ENCODE results near the gene LYRM4. TPM values are rescaled to one million over a fixed set of nuclear protein-coding genes. Genes with fewer than 3 reads are reported as not detected.

LYRM4 gene
- total RNA-seq, 4 donors from 2014 or later: 16.9 to 20.9 (median 18.4) TPM

DNA sequence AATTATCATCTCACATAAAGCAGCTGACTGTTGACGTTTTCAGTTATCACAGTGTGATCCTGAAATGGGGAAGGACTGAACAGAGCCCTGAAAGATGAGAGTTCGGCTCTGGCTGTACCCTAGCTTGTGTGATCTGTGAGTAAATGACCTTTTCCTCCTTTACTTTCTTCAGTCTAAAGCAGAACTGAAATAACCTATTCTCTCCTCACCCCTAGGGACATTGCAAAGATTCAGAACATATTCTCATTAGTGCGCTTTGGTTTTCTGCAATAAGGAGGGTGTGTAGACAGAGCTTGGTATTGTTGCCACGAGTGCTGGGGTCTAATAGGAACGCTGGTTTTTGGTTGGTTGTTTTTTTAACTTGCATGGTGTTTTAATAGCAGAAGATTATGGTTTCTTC is 17.3 kb upstream of the LYRM4 start:
- Histone ChIP-seq H3K4me3 (no peak overlapping the region), H3K4me1 (no peaks in the 10 kb centered on the region), H3K27me3 (no peaks in the 10 kb centered on the region), H3K36me3 (no peaks in the 10 kb centered on the region), H3K9me3 (no peaks in the 10 kb centered on the region), H3K27ac (replicated peaks in 1 of 4) (no peak overlapping the region)
- intact Hi-C loops (cut with DNase I): no loop called here
- no peak for DNase-seq (ENCODE audit: extremely low spot score)
- TF ChIP-seq POLR2AphosphoS5 (IDR thresholded peaks at IDR 0.05) (no peak), EP300 (IDR thresholded peaks at IDR 0.05) (no peak), POLR2A (IDR thresholded peaks at IDR 0.05; ENCODE audit: low read depth) (no peak)
- TF ChIP-seq, protein P1, sequence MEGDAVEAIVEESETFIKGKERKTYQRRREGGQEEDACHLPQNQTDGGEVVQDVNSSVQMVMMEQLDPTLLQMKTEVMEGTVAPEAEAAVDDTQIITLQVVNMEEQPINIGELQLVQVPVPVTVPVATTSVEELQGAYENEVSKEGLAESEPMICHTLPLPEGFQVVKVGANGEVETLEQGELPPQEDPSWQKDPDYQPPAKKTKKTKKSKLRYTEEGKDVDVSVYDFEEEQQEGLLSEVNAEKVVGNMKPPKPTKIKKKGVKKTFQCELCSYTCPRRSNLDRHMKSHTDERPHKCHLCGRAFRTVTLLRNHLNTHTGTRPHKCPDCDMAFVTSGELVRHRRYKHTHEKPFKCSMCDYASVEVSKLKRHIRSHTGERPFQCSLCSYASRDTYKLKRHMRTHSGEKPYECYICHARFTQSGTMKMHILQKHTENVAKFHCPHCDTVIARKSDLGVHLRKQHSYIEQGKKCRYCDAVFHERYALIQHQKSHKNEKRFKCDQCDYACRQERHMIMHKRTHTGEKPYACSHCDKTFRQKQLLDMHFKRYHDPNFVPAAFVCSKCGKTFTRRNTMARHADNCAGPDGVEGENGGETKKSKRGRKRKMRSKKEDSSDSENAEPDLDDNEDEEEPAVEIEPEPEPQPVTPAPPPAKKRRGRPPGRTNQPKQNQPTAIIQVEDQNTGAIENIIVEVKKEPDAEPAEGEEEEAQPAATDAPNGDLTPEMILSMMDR (IDR thresholded peaks at IDR 0.05): no peak
- 86% methylated on average over 5 of the region's 5 CpGs for WGBS

DNA sequence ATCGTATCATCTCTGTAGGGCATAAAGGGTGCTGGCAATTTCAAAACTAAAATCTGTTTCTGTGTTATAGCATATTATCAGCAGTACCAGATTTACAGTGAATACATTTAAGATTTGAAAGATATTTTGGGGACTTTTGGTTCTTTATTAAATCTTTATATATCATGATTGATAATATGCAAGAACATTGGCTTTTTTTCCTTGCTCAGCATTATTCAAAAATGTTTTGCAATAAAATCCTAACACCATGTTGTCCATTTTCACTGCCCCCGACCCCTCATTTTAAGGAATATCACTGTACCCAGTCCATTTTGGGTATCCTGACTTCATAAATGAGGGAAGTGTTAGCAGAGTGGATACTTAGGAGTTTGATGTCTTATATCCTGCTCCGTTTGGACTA is 16.8 kb upstream of the LYRM4 start:
- DNase-seq (ENCODE audit: extremely low spot score): no peak
- Histone ChIP-seq H3K27ac (replicated peaks in 1 of 4) (no peak overlapping the region), H3K27me3 (no peaks in the 10 kb centered on the region), H3K4me1 (no peaks in the 10 kb centered on the region), H3K4me3 (no peak overlapping the region), H3K9me3 (no peaks in the 10 kb centered on the region), H3K36me3 (no peaks in the 10 kb centered on the region)
- intact Hi-C loops (cut with DNase I): no loop called here
- no peak for TF ChIP-seq POLR2A (IDR thresholded peaks at IDR 0.05; ENCODE audit: low read depth)
- TF ChIP-seq, protein P1 (IDR thresholded peaks at IDR 0.05): no peak
- TF ChIP-seq EP300 (IDR thresholded peaks at IDR 0.05): no peak
- TF ChIP-seq POLR2AphosphoS5 (IDR thresholded peaks at IDR 0.05): no peak
- WGBS: 85% methylated on average over 3 of the region's 3 CpGs

DNA sequence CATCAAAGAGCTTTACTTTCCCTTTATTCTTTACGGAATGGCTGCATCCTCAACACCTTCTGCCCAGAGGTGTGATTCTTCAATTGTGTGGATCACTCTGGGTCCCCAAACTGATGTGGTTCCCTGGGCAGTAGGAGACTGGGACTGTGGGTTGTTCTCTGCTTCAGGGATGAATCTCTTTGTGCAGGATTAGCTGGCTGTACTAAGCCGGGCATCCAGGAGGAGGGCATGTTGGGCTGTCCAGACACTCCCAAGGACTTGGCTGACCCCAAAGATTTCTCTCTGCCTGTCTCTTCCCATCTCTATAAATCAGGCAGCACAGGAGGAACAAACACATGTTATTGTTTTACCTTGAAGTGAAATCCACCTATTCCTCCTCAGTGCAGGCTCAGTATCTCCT is 15.8 kb upstream of the LYRM4 start:
- intact Hi-C loops (cut with DNase I): no loop called here
- Histone ChIP-seq H3K36me3 (no peaks in the 10 kb centered on the region), H3K27me3 (no peaks in the 10 kb centered on the region), H3K4me3 (no peak overlapping the region), H3K9me3 (no peaks in the 10 kb centered on the region), H3K27ac (replicated peaks in 1 of 4) (no peak overlapping the region), H3K4me1 (no peaks in the 10 kb centered on the region)
- TF ChIP-seq EP300 (IDR thresholded peaks at IDR 0.05) (no peak), POLR2AphosphoS5 (IDR thresholded peaks at IDR 0.05) (no peak), POLR2A (IDR thresholded peaks at IDR 0.05; ENCODE audit: low read depth) (no peak)
- TF ChIP-seq, protein P1 (IDR thresholded peaks at IDR 0.05): no peak
- no peak for DNase-seq (ENCODE audit: extremely low spot score)
- WGBS: 94% methylated on average over 2 of the region's 2 CpGs

DNA sequence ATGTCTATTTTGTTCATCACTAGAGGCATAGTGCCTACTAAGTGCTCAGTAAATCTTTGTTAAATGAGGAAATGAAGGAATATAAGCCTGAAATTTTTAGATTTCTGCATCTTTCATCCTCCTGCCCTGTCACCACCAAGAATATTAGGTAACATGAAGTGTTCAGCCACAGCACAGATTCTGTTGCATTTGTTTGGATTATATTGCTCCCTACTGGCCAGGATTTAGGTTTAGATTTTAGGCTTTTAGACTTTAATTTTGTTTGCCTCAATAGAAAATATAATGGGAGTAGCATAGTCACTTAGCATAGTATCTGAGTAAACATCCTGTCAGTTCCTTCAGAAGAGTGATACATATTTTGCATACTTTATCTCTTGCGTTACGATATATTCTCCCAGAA is 14.7 kb upstream of the LYRM4 start:
- WGBS: 90% methylated on average over 2 of the region's 2 CpGs
- no peak for DNase-seq (ENCODE audit: extremely low spot score)
- intact Hi-C loops (cut with DNase I): no loop called here

DNA sequence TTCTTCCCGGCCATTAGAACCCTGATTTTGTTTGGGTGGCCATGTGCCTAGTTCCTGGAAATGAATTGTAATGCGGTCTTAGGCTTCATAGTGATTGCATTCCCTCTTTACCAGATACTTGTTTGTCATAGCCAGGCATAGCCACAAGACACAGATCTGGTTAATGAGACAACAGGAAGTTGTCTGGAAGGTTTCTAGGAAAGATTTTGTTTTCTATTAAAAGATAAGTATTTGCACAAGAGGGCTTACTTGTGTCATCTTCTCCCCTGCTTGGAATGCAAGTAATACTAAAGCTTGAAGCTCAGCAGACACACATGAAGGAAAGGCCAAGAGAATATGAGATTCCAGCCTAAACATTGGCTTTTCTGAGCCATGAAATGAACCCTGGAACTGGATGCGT is 13.5 kb upstream of the LYRM4 start:
- TF ChIP-seq, protein P1 (IDR thresholded peaks at IDR 0.05): no peak
- TF ChIP-seq POLR2A (IDR thresholded peaks at IDR 0.05; ENCODE audit: low read depth) (no peak), POLR2AphosphoS5 (IDR thresholded peaks at IDR 0.05) (no peak), EP300 (IDR thresholded peaks at IDR 0.05) (no peak)
- H3K27me3 ChIP-seq: no peaks in the 10 kb centered on the region
- no peaks in the 10 kb centered on the region for H3K4me1 ChIP-seq
- no peak overlapping the region for H3K27ac ChIP-seq (replicated peaks in 1 of 4)
- 93% methylated on average over 3 of the region's 3 CpGs for WGBS
- no peak overlapping the region for H3K4me3 ChIP-seq
- DNase-seq (ENCODE audit: extremely low spot score): no peak
- no peaks in the 10 kb centered on the region for H3K9me3 ChIP-seq
- H3K36me3 ChIP-seq: no peaks in the 10 kb centered on the region
- intact Hi-C loops (cut with DNase I): no loop called here

More for the DNA sequence above, 14.7 kb upstream of the LYRM4 start:
- no peaks in the 10 kb centered on the region for H3K27me3 ChIP-seq
- no peak overlapping the region for H3K4me3 ChIP-seq
- H3K36me3 ChIP-seq: no peaks in the 10 kb centered on the region
- no peak overlapping the region for H3K27ac ChIP-seq (replicated peaks in 1 of 4)
- H3K4me1 ChIP-seq: no peaks in the 10 kb centered on the region
- TF ChIP-seq POLR2AphosphoS5 (IDR thresholded peaks at IDR 0.05) (no peak), POLR2A (IDR thresholded peaks at IDR 0.05; ENCODE audit: low read depth) (no peak), EP300 (IDR thresholded peaks at IDR 0.05) (no peak)
- TF ChIP-seq, protein P1 (IDR thresholded peaks at IDR 0.05): no peak
- H3K9me3 ChIP-seq: no peaks in the 10 kb centered on the region

Measured in esophagus muscularis mucosa (tissue), 4 donors.